GM19395 (cell line): ENCODE measurements around the gene HSPG2.

Experiments used
- ATAC-seq: cut with Tn5 transposase; IDR thresholded peaks from one replicate; pipeline ENCODE4 v1.9.1; 2021; ENCODE audit warnings: mild to moderate bottlenecking, moderate library complexity; ENCODE audit not compliant: unreplicated experiment

Gene HSPG2

DNA sequence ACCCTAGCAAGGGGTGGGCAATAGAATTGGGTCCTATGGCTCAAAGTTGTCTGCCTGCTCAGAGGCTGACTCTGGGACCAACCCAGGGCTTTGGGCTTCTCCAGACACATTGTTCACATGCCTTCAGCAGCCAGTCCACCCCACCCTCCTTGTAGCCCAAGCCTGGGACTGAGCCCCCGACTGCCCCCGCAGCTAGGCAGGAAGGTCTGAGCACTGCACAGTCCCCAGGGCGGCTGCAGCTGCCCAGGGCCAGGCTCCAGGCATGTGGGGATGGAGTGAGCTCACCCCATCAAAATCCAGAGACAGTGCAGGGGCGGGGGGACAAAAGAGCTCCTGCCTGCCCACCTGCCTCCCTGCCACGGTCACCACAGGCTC is 35.6 kb downstream of the HSPG2 start:
- ATAC-seq, result no peak

- no peak for ATAC-seq
These were observed 36.2 kb downstream of the HSPG2 start for GRCh38 chr1:21900766-21901472.

GRCh38 chr1:21899987-21900386 is 37.1 kb downstream of the HSPG2 start:
- no peak for ATAC-seq

DNA sequence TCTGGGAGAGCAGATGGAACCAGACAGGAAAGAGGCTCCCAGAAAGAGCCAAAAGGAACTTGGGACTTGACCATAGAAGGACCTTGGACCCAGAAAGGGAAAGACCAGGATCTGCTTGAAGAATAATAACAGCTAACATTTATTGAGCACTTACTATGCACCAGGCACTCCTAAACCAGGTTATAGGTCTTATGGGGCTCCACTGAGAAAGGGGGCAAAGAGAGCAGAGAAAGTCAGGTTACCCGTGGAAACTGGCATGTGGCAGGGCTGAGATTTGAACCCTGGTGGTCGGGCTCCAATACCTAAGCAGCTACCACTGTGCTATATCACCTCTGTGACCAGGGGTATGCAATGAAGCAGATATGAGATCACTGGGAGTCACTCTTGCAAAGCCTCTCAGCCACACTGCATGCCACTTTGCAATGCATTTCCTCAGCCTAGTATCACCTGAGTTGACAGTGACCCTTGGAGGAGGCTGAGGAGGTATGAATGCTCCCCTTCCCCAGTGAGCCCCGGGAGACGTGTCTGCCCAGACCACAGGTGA is 37.8 kb downstream of the HSPG2 start:
- no peak for ATAC-seq

DNA sequence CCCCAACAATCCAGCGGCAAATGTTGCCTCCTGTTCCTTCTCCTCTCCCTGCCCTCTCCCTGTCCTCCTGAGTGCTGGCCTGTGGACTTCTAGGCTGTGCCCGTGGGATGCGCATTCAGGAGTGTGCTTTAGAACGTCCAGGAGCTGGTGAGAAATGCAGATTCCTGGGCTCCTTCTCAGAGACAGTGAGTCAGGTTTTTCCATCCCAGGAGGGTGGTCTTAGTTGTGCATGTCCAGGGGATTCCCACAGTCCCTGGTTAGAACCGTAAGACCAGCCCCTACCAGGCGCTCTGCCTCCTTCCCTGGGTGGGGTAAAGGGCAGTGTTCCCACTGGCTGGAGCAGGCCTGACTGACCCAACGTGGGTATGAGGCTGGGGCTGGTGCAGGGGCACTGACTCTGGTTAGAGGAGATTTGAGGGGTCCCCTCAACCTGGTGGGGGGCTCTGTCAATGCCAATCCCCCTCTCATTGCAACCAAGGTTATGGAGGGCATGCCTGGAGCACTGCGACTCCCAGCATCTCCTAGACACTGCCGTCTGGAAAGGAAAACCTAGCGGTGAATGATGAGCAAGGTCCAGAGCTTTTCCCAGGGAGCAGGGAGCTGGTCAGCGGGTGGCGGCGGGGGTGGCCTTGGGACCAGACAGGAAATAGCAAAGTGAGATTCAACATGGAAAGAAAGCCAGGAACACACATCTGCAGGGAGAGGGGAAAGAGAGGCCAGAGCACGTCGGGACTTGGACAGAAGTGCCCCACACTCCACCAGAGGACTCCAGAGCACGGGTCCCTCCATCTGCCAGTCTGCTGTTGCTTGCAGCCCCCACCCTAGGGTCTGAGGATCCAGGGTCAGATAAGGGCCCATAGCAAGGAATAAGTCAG is 38.5 kb downstream of the HSPG2 start:
- no peak for ATAC-seq

GRCh38 chr1:21897844-21898243 is 39.3 kb downstream of the HSPG2 start:
- no peak for ATAC-seq

DNA sequence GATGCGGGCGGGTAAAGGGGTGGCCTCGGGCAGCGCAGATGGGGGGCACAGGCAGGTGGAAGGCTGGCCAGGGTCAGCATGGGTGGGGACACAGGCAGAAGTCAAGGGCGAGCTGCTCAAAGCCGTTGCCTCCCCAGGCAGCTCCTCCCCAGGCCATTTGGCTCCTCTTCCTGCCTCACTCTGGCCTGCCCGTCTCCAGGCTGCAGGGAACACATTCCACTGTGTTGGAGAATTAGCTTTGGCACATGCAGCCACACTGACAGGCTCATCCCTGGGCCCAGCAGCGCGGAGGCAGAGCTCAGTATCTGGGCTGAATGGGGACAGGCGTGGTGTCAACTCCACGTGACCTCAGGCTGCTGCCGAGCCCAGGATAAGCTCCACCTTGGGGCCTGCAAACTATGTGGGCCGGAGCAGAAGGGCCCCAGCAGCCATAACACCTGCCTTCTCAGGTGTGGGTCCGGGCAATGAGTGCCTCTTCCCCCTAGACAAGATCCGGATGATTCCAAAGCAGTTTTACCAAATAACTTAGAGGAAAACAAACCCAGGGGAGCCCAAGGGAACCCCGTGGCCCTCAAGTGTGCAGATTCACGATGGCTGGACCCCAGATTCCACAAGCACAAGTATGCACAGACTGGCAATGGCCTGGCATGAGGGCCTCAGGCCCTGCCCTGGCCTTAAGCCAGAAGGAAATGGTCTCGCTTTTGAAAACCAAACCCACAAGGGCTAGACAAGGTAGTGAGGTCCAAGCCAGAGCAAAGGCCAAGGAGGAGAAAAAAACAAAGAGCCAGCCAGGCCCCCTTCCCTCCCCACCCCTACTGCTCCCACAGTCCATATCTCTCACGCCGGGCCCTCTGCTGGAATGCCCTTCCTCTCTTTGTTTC is 40.2 kb downstream of the HSPG2 start:
- no peak for ATAC-seq

DNA sequence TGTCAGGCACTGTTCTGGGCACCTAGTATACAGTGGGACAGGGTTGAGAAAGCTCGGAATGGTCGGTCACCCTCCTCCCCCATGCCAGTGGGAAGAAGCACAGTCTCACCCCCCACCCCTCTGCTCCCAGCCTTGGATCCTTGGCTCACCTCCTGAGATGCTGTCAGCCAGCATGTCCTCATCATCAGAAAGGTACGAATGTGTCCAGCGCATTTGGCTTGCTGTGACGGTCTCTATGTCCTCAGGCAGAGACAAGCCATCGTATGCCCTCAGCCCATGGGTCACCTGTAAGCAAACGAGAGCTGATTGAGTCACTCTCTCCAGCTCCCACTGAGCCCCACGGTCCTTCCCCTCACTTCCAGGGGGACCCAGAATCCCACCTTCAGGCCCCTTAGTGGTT is 41.1 kb downstream of the HSPG2 start:
- ATAC-seq, result no peak

DNA sequence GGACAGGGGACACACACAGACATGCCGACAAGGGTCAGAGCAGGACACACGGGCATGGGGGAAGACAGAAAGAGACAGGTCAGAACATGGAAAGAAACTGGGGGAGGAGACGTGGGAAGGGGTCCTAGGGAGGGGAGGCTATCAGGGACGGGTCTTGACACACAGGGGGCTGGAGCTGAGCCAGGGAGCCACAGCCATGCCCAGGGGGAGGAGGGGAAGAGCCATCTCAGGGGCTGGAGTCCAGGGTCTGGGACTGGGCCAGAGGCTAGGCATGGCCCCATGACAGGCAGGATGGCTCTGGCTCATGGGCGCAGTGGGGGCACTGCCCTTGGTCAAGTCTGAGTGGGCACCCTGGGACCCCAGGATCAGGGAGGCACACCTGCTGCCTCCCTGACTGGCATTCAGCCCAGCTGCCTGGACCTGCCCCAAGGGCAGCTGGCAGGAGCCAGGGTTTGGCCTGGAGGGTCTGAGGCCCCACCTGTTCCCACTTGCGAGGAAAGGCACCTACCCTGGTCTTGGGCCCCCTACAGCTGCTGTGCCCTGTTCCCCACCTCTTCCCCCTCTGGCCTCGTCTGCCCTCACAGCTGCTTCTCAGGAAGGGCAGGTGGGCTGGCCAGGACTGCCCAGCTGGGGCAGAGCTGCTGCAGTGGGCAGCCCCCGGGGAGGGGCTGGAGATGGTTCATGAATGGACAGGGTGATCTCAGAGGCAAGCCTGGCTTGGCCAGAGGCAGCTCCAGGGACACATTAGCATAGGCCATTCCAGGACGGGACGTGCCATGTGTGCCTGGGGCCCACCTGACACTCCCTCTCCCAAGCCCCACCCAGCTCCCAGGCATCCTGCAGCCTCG is 42.9 kb downstream of the HSPG2 start:
- no peak for ATAC-seq

- no peak for ATAC-seq
These were observed 43.9 kb downstream of the HSPG2 start for GRCh38 chr1:21893046-21893805.

GRCh38 chr1:21891621-21892479 is 45.3 kb downstream of the HSPG2 start:
- ATAC-seq, result no peak

GRCh38 chr1:21891081-21891480 is 46.0 kb downstream of the HSPG2 start:
- no peak for ATAC-seq

- ATAC-seq, result no peak
These were observed 48.6 kb downstream of the HSPG2 start for GRCh38 chr1:21888500-21888899.

DNA sequence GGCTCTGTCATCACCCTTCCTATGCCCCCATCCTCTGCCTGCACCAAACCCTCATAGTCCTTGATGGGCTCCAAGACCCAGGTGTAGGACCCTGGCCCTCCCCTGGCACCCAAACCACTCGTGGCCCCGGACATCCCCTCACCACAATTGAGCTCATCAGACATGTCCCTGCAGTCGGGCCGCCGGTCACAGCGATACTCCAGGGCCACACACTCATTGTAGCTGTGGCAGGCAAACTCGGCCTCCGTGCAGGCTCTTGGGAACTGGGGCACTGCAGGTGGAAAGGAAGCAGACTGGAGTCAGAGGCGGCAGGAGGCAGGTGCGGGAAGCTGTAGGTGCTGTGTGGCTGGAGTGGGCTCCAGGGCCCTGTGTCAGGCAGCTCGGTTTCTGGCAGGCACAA is 49.3 kb downstream of the HSPG2 start:
- no peak for ATAC-seq

DNA sequence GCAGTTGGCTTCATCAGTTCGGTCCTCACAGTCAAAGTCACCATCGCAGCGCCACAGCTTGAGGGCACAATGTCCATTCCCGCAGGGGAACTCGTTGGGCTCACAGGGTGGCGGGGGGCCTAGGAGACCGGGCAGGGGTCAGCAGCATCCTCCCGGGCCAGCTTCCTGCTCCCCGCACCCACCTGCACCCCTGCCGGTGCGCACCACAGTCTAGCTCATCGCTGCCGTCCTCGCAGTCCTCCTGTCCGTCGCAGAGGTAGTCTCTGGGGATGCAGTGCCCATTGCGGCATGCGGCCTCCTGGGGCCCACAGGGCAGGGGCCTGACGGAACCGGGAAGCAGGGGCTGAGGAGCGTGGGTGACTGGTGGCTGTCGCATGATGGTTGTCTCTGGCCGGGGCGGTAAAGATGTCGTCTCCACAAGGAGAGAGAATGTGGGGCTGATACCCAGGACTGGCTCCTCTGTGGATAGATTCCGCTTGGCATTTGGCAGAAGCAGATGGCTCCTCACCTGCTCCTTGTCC is 49.8 kb downstream of the HSPG2 start:
- no peak for ATAC-seq

GRCh38 chr1:21886486-21887215 is 50.5 kb downstream of the HSPG2 start:
- ATAC-seq, result no peak

GRCh38 chr1:21885236-21886037 is 51.7 kb downstream of the HSPG2 start:
- ATAC-seq, result no peak
